Measurements from ENCODE around the gene CLASP1. TPM values are rescaled to one million over a fixed set of nuclear protein-coding genes. Genes with fewer than 3 reads are reported as not detected.

The CLASP1 gene
- total and polyA plus RNA-seq, 2 of the 8 experiments (the other 6 are each of a cell fraction or from before 2014, with no cell fraction given): 7.3 to 53.9 TPM

GRCh38 chr2:121480826-121481225 lies 168.4 kb downstream of the CLASP1 start (continued):
- TF ChIP-seq SIRT6 (IDR thresholded peaks at IDR 0.05; ENCODE audit: low read length): no peak
- no peak for TF ChIP-seq ATF2 (IDR thresholded peaks at IDR 0.05; ENCODE audit: low read length)
- no peak for TF ChIP-seq BRCA1 (IDR thresholded peaks at IDR 0.05; ENCODE audit: low read depth, low read length)
- no peak for TF ChIP-seq SIN3A (conservative IDR thresholded peaks at IDR 0.05 in 1 of 2, IDR thresholded peaks at IDR 0.05 in 1 of 2; ENCODE audit: low read depth in 1 of 2, low read length in 2 of 2)
- TF ChIP-seq USF2 (IDR thresholded peaks at IDR 0.05; ENCODE audit: low read length): no peak
- TF ChIP-seq ATF3 (IDR thresholded peaks at IDR 0.05; ENCODE audit: insufficient read depth, low read depth, low read length): no peak
- no peak for TF ChIP-seq ASH2L (IDR thresholded peaks at IDR 0.05; ENCODE audit: low read length)
- no peak for TF ChIP-seq CTBP2 (IDR thresholded peaks at IDR 0.05; ENCODE audit: borderline replicate concordance, insufficient read depth, insufficient read length, low read length)
- no peak for TF ChIP-seq MAX (IDR thresholded peaks at IDR 0.05)

Data from H1 (cell line).